ENCODE results near the gene WAC.
A peak's percentile ranks its signal among the peaks of the same experiment; 100 is the strongest.

WAC gene

DNA sequence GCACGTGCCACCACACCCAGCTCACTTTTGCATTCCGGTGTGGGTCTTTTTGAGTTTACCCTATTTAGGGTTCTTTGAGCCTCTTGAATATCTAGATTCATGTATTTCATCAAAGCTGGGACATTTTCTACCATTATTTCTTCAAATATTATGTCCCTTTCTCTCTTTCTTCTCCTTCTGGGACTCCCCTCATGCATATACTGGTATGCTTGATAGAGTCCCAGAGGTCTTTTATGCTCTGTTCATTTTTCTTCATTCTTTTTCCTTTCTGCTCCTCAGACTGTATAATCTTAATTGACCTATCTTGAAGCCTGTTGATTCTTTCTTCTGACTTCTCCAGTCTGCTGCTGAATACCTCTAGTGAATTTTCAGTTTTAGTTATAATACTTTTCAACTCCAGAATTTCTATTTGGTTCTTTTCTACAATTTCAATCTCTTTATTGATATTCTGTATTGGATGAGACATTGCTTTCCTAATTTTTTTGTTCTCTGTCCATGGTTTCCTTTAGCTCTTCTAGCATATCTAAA, 9.1 kb upstream of the WAC start:
- no peak for DNase-seq (ENCODE audit: low read depth in 1 of 2, low spot score in 1 of 2)

DNA sequence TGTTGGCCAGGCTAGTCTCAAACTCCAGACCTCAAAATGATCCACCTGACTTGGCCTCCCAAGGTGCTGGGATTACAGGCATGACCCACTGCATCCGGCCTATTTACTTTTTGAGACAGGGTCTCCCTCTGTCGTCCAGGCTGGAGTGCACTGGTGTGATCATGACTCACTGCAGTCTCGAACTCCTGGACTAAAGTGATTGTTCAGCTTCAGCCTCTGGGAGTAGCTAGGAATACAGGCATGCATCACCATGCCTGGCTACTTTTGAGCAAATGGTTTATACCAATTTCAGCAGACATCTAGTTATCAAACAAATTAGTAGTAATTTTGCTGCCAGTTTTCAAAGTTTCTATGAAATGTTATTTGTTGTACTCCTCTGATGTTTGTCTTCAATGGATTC, 2.2 kb upstream of the WAC start:
- DNase-seq (ENCODE audit: low read depth in 1 of 2, low spot score in 1 of 2): no peak

DNA sequence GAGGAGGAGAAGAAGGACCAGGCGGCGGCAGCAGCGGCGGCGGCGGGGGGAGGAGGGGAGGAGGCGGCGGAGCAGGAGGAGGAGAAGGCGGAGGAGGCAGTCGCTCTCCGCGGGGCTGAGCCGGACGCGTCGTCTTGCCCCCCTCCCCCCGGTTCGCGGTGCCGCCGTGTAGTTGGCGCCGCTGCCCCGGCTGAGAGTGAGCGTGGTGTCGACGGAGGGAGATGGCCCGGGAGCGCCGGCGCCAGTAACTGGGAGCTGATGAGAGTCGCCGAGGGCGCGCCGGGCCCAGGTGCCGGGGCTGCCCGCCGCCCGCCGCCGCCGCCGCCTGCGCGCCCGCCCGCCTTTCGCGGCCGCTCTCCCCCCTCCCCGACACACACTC, 257 bp downstream of the WAC start:
- DNase-seq (ENCODE audit: low read depth in 1 of 2, low spot score in 1 of 2): no peak

DNA sequence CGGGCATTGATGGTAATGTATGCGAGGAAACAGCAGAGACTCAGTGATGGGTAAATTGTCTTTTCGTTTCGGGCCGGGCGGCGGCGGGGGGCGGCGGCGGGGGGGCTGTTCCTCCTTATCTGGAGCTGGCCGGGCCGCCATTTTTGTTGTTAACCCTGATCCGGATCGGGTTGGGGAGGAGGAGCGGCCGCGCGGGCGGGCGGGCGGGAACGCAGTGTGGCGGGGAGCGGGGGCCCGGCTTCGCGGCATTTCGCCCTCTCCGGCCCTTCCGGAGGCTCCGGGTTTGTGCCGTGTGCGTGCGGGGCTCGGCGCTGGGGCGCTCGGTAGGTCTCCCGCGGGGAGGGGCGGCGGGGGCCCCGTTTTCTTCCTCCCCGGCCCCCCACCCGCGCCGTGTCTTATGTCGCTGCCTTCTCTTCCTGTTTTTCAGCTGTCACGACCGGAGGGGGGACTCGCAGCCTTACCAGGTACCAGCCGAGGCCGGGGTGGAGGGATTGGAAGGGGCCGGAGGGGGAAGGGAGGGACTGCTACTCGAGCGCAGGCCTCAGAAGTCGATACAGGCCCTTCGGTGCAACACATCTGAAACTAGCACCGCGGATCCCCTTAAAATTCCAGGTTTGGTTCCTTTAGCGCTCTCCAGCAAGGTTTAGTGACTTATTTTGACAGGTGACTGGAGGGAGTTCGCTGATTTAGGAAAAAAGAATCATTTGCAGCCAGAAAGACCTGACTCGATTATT, 820 bp downstream of the WAC start:
- DNase-seq (ENCODE audit: low read depth in 1 of 2, low spot score in 1 of 2): peak; percentile 40 to 58

DNA sequence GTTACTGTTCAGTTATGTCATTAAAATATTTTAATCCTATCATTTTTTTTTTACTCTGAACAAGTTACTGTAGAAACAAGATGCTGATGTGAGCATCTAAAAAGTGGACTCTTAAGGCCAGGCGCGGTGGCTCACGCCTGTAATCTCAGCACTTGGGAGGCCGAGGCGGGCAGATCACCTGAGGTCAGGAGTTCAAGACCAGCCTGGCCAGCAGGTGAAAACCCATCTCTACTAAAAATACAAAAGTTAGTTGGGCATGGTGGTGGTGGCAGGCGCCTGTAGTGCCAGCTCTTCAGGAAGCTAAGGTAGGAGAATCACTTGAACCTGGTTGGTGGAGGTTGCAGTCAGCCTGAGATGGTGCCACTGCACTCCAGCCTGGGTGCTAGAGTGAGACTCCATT, 2.9 kb downstream of the WAC start:
- DNase-seq (ENCODE audit: low read depth in 1 of 2, low spot score in 1 of 2): no peak

DNA sequence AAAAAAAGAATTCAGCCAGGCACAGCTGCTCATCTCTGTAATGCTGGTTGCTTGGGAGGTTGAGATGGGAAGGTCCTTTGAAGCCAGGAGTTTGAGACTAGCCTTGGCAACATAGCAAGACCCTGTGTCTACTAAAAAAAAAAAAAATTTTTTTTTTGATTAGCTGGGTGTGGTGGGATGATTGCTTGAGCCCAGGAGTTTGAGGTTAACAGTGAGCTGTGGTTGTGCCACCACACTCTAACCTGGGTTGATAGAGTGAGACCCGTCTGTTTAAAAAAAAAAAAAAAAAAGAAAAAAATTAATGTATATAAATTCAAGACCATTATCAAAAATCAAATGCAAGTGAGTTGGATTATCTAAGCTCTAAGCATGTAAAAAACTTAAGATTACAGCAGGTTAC, 5.7 kb downstream of the WAC start:
- no peak for DNase-seq (ENCODE audit: low read depth in 1 of 2, low spot score in 1 of 2)

DNA sequence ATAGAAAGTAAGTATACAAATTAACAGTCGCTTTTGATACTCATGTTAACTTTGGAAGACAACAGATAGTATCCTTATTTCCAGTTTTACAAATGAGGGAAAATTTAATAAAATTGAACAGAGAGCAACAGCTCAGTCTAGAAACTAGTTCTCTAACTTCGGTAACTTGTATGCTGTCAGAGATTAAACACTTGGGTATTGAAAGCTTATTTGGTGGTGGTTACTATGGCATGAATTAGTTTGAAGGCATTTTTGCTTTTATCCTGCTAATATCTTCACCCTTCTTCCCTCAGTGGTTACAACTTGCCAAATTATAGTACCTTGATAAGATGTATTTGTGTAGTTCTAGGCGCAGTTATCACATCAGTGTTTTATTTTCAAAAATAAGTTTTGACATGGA, 7.2 kb downstream of the WAC start:
- DNase-seq (ENCODE audit: low read depth in 1 of 2, low spot score in 1 of 2): no peak

DNA sequence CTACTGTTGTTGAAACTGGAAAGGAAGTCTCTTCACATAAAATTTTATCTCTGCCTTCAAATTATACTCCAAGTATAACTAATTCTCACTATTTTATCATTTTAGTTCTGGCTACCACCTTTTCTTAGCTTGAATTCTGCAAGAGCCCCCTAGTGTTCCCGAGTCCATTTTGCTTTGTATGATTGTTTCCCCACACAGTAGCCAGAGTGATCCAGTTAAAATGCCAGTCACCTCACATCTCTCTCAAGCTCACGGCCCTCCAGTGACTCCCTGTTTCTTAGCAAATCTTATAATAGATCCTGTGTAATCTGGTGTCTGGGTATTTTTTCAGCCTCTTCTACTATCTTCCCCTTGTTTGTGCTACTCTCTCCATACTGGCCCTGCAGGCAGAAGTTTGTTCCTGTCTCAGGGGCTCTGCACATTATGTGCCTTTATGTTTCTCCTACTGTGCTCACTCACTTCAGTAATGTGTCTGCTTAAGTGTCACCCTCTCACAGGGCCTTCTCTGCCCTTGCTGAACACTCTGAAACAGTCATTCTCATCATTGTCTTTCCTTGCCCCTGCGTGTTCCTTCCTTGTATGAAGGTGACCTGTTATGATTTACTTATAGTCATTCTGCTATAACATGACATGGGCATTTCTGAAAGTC, 8.9 kb downstream of the WAC start:
- DNase-seq (ENCODE audit: low read depth in 1 of 2, low spot score in 1 of 2): no peak

DNA sequence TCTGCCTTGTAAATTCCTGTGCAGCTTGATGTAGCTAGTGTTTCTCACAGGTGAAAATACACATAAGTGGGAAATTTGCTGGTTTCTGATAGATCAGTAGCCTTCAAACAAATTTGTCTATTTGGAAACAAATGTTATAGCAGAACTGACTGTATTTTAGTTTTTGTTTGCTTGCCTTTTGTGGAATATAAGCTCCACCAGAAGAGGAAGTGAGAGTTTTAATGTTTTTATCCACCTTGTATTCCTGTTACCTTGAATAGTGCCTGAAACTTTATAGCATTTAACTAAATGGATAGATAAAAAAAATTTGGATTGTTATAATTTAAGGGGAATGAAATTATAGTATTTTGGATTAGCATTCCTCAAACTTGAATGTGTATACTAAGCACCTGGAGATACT, 9.8 kb downstream of the WAC start:
- no peak for DNase-seq (ENCODE audit: low read depth in 1 of 2, low spot score in 1 of 2)

DNA sequence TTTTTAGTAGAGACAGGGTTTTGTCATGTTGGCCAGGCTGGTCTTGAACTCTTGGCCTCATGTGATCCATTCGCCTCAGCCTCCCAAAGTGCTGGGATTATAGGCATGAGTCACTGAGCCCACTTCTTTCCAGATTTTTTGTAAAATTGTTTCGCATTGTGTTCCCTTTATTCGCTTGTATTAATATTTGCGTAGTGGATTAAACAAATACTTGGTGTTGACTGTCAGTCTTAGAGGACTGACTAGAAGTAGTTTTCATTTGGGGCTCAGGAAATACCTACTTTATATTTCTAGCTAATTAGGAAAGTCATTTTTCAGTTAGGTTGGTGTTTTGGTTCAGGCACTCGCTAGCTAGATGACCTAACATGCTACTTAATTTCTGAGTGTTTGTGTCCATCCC, 11.1 kb downstream of the WAC start:
- DNase-seq (ENCODE audit: low read depth in 1 of 2, low spot score in 1 of 2): no peak

DNA sequence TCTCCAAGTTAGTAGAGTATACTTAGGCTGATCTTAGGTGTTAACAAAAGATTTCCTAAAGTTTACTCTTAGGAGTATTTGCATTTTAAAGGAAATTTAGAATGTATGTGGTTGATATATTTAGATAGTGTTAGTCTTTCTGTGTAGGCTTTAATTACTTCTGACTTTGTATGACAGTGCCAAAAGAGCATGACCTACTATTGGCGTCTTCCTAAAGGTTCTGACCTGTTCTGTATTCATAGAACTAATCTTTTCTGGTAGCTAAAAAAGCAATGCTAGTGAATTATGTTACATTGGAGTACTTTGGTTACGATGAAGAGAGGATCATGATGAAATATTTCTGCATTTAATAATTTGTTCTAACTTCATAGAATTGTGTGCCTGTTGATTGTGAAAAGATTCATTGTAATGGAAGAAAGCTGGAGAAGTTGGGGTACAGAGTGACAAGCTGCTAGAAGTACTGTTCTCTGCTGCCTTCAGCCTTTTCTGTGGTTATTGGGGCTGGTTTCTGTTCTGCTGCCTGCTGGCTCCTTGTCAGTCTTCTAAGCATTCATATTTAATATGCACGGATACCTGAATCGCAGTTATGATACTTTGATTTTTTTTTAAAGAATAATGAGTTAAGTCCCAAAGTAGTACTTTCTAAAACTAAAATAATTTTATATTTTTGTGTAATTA, 13.2 kb downstream of the WAC start:
- DNase-seq (ENCODE audit: low read depth in 1 of 2, low spot score in 1 of 2): no peak

DNA sequence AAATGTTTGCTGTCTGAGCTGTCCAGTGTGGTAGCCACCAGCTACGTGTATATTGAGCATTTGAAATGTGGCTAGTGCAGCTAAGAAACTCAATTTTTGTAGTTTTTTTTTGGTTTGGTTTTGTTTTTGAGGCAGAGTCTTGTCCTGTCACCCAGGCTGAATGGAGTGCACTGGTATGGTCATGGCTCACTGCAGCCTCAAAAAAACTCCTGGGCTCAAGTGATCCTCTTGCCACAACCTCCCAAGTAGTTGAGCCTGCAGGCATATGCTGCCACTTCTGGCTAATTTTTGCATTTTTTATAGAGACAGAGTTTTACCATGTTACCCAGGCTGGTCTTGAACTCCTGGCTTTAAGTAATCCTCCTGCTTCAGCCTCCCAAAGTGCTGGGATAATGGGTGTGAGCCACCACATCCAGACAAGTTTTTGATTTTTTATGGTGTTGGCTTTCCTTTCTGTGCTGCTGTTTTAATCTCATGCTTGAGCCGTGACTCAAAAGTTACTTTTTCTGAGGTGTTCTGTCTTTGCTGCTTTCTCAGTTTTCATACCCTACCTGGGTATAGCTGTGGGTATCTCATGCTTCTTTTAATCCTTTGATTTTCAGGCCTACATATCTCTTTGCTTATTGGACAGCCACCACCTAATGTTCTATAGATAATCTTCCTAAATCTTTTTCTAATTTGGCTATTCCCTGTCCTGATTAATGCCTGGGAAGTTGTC, 16.0 kb downstream of the WAC start:
- DNase-seq (ENCODE audit: low read depth in 1 of 2, low spot score in 1 of 2): no peak

DNA sequence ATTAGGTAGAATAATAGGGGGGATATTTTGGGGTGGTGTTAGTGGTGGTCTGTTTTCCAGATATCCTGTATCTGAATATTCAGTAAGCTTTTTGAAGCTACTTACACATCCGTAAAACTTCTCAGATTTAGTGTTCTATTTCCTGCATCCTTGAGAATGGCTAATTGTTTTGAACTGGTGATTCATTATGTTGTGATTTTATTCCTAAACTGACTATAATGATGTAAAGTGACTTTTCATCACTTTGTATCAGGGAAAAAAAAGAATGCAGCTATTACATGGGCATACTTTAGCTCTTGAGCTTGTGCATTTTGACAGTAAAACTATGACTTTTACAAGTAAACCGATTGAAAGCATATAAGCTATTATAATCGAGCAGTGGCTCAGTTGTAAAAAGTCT, 18.2 kb downstream of the WAC start:
- no peak for DNase-seq (ENCODE audit: low read depth in 1 of 2, low spot score in 1 of 2)

DNA sequence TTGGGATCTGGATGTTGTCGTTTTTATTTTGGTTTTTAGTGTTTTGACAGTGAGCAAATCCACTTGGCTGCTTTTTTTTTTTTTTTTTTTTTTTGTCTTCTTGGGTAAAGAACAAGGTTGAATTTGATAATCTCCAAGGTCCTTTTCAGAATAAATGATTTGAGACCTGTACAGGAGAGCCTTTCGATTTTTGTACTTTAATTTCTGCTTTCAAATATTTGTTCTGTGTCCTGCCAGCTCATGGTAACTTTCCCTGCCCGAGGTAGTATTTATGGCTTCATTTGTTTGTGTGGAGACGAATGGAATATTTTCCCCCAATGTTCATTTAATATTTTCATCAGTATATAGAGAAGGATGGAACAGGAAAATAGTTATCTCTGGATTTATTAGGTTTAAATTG, 19.9 kb downstream of the WAC start:
- no peak for DNase-seq (ENCODE audit: low read depth in 1 of 2, low spot score in 1 of 2)

DNA sequence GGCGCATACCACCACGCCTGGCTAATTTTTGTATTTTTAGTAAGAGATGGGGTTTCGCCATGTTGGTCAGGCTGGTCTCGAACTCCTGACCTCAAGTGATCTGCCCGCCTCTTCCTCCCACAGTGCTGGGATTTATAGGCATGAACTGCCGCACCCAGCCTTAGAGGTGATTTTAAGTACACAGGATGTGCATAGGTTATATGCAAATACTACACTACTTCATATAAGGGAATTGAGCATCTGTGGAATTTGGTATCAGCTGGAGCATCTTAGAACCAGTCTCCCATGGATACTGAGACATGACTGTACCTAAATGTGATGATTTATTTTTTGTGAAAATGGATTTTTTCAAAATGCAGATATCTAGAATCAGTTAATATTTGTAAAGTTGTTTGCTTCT, 21.1 kb downstream of the WAC start:
- no peak for DNase-seq (ENCODE audit: low read depth in 1 of 2, low spot score in 1 of 2)

DNA sequence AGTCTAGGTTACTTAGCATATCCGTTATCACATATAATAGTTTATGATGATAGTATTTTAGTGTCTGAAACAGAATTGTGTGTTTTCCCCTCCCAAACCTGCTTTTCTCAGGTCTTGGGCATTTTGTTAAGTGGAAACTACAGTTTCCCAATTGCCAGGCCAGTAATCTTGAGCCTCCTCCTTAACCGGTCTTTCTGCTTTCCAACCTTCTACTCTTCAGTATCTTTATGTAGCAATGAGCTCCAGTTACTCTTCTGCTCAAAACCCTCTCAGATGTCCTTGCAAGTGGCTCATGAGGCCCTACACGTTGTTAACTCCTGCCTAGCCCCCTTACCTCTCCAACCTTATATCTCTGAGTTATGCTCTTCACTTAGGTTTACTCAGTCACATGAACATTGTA, 22.0 kb downstream of the WAC start:
- DNase-seq (ENCODE audit: low read depth in 1 of 2, low spot score in 1 of 2): no peak

DNA sequence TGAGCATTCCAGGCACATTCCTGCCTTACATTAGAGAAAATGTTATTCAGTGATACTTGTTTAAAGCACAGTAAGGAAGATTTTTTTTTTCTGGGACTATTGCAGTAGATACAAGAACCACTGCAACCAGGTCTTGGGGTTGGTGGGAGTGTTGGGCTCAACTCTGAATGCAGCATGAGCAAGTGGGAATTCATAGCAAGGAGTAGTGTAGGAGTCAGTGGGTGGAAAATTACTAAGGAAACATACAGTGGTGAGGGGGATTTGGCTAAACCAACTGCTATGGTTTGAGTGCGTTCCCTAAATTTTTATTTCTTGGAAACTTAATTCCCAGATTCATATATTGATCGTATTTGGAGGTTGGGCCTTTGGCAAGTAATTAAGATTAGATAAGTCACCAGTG, 22.4 kb downstream of the WAC start:
- DNase-seq (ENCODE audit: low read depth in 1 of 2, low spot score in 1 of 2): no peak

DNA sequence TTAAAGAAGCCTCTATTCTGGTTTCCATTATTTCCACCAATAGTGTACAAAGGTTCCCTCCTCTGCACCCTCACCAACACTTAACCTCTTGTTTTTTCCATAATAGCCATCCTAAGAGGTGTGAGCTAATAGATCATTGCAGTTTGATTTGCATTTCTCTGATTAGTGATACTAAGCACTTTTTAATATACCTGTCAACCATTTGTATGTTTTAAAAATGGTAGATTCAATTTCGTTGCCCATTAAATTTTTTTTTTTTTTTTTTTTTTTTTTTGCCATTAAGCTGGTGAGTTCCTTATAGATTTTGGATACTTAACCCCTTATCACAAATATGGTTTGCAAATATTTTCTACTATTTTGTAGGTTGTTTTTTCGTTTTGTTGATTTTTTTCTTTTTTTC, 23.2 kb downstream of the WAC start:
- no peak for DNase-seq (ENCODE audit: low read depth in 1 of 2, low spot score in 1 of 2)

DNA sequence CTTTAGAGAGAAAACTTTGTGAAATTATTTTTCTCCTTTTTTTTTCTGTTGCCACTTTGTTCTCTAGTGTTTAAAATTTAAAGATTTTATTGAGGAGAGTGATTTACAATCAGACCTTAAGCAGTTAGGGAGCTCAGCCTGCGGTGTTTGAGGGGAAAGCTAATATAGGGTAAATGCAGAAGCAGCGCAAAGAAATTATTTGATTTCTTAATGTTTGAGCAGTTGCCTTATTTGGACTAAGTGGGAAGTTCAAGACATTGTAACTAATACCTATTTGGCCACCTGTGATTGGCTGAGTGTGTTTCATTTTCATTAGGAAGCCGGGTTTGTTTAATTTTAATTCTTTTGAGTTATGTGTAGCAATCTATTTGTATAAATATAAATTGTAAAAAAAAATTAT, 25.3 kb downstream of the WAC start:
- no peak for DNase-seq (ENCODE audit: low read depth in 1 of 2, low spot score in 1 of 2)

DNA sequence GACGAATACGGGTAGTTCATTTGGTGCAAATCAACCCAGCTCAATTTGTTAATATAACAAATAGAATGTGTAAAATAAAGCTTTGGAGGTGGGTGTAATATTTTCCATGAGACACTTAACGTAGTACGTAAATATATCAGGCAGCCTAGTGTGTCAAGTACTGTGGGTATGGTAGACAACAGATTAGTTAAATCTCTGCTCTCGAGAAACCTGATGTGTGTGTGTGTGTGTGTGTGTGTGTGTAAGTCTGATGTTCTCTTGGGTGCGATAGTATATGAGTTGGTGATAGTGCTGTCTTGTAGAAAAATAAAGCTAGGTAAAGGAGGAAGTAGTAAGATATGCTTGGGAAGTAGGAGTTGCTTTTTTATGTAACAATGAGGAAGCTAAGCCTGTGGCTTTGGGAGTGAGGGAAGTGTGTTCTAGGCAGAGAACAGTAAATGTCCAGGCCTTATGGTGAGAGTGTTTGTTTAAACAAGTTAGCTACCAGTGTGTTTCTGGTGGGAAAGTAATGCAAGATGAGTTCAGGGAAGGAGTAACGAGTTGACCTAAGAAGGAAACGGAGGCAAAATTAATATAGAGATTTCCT, 26.1 kb downstream of the WAC start:
- no peak for DNase-seq (ENCODE audit: low read depth in 1 of 2, low spot score in 1 of 2)

DNA sequence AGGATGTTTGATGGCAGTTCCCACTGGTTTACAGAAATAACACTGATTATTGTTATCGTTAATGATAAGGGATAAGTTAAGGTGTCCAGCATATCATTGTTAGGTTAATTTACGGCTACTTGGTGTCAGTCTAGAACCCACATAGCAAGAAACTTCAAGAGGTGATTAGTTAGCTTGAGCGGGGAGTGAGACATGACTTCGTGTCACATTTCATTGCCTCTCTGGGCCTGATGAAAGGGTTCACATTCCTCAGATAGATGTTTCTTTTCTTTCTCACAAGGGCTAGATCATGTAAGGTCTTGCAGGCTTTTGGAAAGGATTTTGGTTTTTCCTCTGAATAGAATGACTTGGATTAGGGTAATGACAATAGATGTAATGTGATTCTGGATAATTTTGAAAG, 26.7 kb downstream of the WAC start:
- no peak for DNase-seq (ENCODE audit: low read depth in 1 of 2, low spot score in 1 of 2)

All from activated CD4-positive, alpha-beta T cell treated with anti-CD3 and anti-CD28 coated beads, Interleukin-2, amount 50 U/mL, for 24 hours (primary cell).